ENCODE data around the gene COL16A1.
A peak's percentile ranks its signal among the peaks of the same experiment; 100 is the strongest.

DNA sequence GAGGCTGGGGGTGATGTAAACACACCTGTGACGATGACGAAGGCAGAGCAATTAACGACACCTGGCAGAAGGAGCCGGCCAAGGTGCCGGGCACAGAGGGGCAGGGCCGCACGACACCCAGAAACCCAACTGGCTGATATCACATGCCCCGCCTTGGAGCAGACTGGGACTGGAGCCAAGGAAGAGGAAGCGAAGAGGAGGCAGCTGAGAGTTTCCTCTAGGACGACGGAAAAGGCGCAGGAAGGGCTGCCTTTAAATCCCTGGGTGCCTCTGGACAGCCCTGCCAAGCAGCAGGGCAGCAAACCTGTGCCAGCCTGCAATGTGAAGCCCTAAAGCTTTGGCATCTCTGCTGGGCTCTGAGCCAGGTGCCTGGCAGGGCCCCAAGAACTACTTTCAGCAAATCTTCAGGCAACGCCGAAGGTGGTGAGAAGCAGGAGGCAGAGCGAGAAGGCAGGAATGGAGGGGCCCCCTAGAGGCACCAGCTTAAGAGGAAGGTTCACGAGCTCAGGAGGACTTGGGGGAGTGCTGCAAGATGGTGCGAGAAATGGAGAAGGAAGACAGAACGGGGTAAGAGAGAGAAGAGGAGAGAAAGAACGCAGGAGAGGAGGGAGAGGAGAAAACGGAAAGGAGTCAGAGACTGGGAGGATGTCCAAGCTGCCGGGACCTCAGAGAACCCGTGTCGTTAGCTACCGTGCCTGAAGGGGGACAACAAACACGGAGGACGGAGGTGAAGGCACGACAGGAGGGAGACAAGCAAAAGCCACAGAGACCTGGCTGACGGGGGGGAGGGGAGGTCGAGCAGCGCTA lies 33.8 kb downstream of the COL16A1 start:
- no peak for TF ChIP-seq EZH2 (optimal IDR thresholded peaks at IDR 0.05; ENCODE audit: low read depth, low read length)
- TF ChIP-seq, protein P1, sequence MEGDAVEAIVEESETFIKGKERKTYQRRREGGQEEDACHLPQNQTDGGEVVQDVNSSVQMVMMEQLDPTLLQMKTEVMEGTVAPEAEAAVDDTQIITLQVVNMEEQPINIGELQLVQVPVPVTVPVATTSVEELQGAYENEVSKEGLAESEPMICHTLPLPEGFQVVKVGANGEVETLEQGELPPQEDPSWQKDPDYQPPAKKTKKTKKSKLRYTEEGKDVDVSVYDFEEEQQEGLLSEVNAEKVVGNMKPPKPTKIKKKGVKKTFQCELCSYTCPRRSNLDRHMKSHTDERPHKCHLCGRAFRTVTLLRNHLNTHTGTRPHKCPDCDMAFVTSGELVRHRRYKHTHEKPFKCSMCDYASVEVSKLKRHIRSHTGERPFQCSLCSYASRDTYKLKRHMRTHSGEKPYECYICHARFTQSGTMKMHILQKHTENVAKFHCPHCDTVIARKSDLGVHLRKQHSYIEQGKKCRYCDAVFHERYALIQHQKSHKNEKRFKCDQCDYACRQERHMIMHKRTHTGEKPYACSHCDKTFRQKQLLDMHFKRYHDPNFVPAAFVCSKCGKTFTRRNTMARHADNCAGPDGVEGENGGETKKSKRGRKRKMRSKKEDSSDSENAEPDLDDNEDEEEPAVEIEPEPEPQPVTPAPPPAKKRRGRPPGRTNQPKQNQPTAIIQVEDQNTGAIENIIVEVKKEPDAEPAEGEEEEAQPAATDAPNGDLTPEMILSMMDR (IDR thresholded peaks at IDR 0.05; ENCODE audit: low read length) = peak; percentile 38

Data from MM.1S (cell line).